GM12873 (cell line): ENCODE measurements around the gene RTL1.

ENCODE experiments used
- TF ChIP-seq, protein P1 (sequence below): IDR thresholded peaks from 2 replicates; pipeline ENCODE4 v1.5.1; 2012; ENCODE audit warnings: low read depth, mild to moderate bottlenecking, moderate library complexity, low read length, control low read depth; ENCODE audit not compliant: insufficient read depth; ENCODE audit errors: missing control alignments

Gene RTL1

GRCh38 chr14:100896369-100897060, 7.0 kb downstream of the RTL1 start:
- TF ChIP-seq, protein P1, sequence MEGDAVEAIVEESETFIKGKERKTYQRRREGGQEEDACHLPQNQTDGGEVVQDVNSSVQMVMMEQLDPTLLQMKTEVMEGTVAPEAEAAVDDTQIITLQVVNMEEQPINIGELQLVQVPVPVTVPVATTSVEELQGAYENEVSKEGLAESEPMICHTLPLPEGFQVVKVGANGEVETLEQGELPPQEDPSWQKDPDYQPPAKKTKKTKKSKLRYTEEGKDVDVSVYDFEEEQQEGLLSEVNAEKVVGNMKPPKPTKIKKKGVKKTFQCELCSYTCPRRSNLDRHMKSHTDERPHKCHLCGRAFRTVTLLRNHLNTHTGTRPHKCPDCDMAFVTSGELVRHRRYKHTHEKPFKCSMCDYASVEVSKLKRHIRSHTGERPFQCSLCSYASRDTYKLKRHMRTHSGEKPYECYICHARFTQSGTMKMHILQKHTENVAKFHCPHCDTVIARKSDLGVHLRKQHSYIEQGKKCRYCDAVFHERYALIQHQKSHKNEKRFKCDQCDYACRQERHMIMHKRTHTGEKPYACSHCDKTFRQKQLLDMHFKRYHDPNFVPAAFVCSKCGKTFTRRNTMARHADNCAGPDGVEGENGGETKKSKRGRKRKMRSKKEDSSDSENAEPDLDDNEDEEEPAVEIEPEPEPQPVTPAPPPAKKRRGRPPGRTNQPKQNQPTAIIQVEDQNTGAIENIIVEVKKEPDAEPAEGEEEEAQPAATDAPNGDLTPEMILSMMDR: no peak

DNA sequence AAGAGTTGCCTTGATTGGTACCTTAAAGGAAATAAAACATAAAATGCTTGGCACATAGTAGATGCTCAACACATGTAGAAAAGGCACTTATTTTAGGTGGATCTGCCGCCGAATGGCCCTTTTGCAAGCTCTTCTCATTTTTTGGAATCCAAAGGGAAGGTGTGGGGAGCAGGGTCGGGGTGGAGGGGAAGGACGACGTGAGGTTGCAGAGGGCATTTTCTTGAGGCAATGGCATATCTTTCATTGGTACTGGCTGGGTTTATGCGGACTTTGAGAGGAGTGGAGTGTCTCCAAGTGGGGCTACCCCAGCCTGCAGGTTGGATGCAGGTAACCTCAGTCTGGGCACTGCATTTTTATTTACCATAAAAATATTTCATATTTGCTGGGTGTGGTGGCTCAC, 8.1 kb downstream of the RTL1 start:
- TF ChIP-seq, protein P1: no peak

GRCh38 chr14:100894416-100894815, 9.1 kb downstream of the RTL1 start:
- TF ChIP-seq, protein P1: no peak

GRCh38 chr14:100893760-100894159, 9.8 kb downstream of the RTL1 start:
- TF ChIP-seq, protein P1: no peak

- TF ChIP-seq, protein P1: no peak
These were observed 10.3 kb downstream of the RTL1 start for GRCh38 chr14:100893228-100893601.

- TF ChIP-seq, protein P1: no peak
These were observed 10.9 kb downstream of the RTL1 start for GRCh38 chr14:100892496-100893227.
